Renal cortical epithelial cell (primary cell): ENCODE results near the gene NME4. TPM values are rescaled to one million over a fixed set of nuclear protein-coding genes. Genes with fewer than 3 reads are reported as not detected.
"Not testable (repeated sequence)": the region's sequence is repeated elsewhere in the genome, so short reads cannot be mapped to it uniquely, and the experiment has no call there.

Experiments
- DNase-seq: peaks from one replicate; pipeline ENCODE4 v3.0.0-alpha.2; 2011; ENCODE audit warnings: low read depth
- total RNA-seq: library from RNA; depleted of rRNA; stranded (reverse); fragments of >200 nt; gene quantifications from 2 replicates; pipeline ENCODE4 v1.2.3, GENCODE V29; 2014

The NME4 gene
- total RNA-seq, 1 donor from 2014 or later: 27.6 TPM

- DNase-seq: no peak
Measured at GRCh38 chr16:398561-399339, 1.8 kb downstream of the NME4 start.

DNA sequence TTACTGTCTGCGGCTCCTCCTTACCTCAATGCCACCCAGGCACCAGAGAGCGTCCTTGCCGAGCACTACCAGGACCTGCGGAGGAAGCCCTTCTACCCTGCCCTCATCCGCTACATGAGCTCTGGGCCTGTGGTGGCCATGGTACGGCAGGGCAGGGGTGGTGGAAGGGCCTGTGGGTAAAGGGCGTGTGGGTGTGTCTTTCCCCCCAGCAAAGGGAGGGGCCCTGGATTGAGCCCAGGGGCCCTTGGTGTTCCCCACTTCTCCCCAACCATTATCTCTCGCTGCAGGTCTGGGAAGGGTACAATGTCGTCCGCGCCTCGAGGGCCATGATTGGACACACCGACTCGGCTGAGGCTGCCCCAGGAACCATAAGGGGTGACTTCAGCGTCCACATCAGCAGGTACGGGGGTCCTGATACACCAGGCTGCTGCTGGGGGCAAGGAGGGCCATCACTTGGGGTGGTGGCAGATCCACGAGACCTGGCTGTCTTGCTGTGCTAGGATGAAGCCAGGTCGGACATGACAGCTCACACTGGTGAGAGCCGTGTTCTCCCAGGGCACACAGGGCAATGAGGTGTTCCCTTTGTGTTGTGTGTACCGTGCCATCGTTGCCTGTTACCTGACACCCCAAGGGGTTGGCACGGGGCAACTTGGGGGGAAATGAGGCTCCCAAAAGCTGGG lies 2.5 kb downstream of the NME4 start:
- no peak for DNase-seq

GRCh38 chr16:400061-400591 lies 3.1 kb downstream of the NME4 start:
- DNase-seq: no peak

GRCh38 chr16:401468-402348 lies 4.7 kb downstream of the NME4 start, which contains the start of gene DECR2:
Gene DECR2 (plus strand): TSS chr16:401885. CDS start chr16:401964, 79 bp downstream.
- DNase-seq: peak; percentile 68

- no peak for DNase-seq
Measured at GRCh38 chr16:404971-405486, 8.0 kb downstream of the NME4 start.

DNA sequence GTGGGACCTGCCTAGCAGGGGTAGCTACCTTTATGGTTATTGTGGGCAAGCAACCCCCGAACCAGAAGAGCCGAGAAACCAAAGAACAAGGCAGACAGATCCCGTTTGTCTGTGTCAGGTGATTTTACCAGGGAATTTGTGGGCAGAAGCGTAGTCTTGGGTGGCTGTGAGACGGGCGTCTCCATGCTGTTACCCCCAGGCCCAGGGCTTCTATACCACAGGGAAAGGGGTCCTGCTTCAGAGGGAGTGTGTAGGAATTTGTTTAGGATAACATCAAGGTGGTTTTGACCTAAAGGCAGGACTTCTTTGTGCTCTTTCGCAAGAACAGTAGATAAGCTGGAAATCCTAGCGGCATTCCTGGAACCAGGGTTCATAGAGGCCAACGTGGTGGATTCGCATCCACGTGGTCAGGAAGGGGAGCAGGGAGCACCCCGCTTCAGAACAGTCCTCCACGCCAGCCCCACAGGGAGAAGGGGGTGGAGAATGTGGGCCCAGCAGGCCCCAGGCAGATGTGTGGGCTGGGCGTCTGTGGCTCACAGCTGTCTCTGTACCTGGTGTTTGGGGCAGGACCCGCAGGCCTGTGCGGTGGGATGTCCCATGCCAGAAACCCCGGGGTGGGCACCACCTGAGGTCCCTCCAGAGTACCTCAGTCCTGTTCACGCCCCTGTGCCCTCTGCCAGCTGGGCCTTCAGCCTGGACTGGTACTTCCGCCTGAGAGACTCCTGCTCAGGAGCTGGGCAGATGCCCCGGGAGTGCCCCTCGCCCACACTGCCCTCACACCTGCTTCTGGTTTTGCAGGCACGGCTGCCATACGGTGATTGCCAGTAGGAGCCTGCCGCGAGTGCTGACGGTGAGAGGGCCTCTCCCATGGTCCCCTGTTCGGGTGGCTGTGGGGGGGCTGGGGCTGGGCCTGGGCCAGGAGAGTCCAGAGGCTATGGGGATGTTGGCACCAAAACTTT lies 8.8 kb downstream of the NME4 start:
- no peak for DNase-seq

GRCh38 chr16:407253-407652 lies 10.3 kb downstream of the NME4 start:
- DNase-seq: no peak

DNA sequence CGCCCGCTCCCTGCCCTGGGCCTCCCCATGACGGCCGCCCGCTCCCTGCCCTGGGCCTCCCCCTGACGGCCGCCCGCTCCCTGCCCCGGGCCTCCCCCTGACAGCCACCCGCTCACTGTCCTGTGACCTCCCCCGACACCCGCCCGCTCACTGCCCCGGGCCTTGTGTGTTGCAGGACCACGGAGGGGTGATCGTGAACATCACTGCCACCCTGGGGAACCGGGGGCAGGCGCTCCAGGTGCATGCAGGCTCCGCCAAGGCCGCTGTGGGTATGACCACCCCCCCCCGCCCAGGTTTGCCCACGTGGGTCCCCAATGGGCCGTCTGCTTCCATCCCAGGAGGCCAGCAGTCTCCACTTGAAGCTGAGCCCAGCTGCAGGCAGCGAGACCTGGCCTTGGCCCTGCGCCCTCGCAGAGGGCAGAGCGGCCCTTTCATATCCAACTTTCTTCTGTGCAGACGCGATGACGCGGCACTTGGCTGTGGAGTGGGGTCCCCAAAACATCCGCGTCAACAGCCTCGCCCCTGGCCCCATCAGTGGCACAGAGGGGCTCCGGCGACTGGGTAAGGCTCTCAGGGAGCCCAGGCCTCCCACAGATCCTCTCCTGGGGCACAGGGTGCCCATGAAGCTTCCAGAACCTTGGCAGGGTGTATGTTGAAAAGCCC lies 13.6 kb downstream of the NME4 start:
- no peak for DNase-seq

DNA sequence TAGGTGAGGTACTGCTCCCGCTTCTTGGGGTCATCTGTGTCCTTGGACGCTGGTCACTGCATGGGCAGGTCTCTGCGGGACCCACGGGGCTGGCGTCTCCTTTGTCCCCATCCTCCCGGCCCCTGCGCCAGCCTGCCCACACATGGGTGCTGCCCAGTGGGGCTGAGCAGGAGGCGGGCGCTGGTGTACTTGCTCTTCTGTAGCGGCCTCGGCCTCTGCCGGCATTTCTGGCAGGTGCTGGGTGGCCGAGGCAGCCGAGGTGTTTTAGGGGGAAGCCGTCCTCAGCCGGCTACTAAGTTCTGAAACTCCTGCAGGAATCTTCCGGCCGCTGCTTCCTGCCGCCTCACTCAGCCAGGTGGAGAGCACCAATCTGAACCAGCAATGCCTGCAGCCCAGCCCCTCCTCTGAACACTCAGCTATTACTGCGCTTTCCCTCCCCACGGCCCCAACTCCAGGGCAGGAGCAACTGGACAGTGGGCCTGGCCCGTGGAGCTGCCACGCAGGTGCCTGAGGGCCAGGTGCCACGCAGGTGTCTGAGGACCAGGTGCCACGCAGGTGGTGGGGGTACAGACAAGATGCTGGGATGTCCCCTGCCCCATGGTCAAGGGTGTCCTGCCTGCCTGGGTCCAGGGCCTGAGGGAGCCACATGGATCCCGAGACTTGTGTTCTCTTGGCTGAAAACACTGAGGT lies 14.7 kb downstream of the NME4 start:
- DNase-seq: no peak

DNA sequence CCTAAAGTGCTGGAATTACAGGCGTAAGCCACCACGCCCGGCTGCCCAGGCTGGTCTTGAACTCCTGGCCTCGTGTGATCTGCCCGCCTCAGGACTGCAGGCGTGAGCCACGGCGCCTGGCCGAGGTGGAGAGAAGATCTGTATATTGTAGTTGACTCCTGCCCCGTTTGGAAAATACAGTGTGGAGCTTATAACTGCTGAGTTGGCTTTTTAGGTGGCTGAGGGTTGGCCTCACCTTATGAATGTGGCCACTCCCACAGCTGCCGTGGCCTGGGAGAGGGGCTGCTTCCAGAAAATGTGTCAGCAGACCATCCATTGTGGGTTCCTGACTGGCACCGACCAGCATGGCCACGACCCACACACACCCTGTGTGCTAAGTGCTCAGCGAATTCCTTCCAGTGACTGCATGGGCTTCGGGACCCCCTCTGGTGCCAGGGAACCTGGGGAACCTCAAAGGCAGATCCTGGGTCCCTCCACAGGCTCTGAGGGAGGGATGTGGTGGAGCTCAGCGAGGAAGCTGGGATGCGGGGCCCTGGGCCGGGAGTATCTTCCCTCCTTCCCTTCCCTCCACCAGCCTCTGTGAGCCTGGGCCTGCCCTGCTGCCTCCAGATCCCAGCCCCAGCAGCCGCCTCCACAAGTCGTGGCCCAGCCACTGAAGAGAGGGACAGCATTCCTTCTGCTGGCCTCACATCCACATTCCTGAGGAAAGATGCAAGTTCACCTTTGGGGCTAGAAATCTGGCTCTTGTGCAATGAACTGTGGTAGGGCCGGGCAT lies 17.6 kb downstream of the NME4 start:
- DNase-seq: peak; percentile 39

DNA sequence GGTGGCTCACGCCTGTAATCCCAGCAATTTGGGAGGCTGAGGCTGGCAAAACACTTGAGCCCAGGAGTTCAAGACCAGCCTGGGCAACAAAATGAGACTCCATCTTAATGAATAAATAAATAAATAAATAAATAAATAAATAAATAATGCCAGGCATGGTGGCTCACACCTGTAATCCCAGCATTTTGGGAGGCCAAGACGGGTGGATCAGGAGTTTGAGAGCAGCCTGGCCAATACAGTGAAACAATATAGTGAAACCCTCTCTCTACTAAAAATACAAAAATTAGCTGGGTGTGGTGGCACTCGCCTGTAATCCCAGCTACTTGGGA lies 18.1 kb downstream of the NME4 start:
- DNase-seq: not testable (repeated sequence)

- DNase-seq: not testable (repeated sequence)
Measured at GRCh38 chr16:422179-422578, 25.2 kb downstream of the NME4 start.

DNA sequence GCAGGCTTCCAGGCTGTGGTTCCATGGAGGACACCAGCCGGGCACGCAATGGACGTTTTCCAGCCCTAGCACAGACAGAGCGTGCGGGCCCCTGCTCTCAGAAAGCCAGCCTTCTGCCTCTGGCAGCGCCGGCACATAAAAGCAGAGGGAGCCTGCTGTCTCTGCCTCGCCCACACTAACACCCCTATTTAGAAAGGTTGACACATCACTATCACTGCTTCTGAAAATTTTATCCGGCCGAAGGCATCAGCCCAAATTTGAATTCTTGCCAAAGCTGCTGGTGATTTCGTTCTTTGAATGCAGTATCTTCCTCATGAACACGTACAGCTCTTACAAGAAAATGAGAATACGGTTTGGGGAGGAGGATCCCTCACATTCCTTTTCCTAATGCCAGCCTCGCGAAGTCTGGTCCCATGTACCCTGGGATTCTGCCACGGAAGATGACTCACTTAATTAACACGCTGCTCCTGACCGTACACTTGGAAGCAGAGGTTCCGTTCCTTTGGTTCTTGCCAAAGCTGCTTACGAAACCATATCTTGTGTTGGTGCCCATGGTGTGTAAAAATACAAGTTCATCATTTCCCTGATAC lies 27.1 kb downstream of the NME4 start:
- DNase-seq: peak; percentile 96

GRCh38 chr16:424623-425081 lies 27.7 kb downstream of the NME4 start:
- DNase-seq: no peak

DNA sequence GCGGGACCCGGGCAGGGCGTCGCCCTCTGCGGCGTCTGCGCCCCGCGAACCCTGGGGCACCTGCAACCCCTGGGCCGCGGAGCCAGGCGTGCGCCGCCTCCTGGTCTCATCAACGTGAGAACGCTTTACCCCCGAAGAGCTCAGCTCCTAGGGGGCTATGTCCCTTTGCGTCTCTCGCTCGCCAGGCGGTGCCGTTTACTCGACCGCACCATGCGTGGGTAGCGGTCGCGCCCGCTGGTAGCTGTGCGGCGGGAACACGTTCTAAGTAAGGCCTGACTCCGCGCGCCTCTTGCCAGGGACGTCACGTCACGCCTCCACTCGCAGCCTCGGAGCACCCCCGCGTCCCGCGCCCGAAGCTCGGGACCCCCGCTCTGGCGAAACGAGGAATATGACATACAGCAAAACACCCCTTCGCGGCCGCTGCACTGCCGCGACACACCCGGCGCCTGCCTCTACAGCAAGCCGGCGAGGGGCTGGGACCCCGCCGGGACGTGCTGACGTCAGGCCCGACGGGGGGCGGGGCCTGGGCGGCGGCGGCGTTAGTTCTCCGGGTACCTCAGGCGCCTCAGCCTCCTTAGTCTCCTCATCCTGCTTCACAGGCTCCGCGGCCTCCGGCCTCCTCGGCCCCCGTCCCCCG lies 28.2 kb downstream of the NME4 start, which contains the start of gene RAB11FIP3:
RAB11FIP3 (plus strand) TSS at position 568 of the 637 bp plus-strand sequence. CDS start 358 bp downstream, outside the sequence.
- DNase-seq: no peak

GRCh38 chr16:425740-426114 lies 28.7 kb downstream of the NME4 start:
- no peak for DNase-seq

- DNase-seq: no peak
Measured at GRCh38 chr16:426115-426905, 29.3 kb downstream of the NME4 start.
